NCI-H2196 (cell line): ENCODE measurements around the gene ICE1.

Experiments
- DNase-seq: peaks from one replicate; lab custom pipeline; 2025; ENCODE audit not compliant: unreplicated experiment; lab: John Stamatoyannopoulos, UW

ICE1 gene

DNA sequence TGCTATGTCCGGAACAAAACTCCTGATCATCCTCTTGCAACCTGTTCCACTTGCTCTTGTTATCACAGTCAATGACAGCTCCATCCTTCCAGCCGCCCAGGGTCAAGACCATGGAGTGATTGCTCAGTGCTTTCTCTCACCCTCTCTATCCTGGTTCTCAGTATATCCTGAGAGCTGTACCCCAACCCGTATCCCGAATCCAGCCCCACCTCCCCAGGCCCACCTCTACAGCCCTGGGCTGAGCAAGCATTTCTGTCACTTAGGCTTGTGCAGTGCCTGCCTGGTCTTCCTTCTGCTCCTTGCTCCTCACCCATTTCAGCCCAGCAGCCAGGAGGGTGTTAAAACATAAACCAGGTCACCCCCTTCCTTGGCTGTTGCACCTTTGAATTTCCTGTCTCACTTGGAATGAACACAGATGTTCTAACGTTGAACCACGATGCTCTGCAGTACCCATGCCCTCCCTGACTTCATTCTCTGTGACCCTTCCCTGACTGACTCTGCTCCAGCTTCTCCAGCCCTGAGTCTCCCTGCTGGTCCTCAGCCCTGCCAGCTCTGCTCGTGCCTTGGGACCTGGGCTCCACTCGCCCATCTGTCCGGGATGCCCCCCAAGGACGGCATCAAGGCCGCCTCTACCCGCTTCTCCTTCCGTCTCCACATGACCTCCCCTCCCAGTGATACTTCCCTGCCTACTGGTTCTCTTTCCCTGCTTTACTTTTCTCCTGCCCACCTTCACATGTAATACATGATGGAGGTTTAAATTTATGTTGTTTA, 110.0 kb downstream of the ICE1 start:
- no peak for DNase-seq

DNA sequence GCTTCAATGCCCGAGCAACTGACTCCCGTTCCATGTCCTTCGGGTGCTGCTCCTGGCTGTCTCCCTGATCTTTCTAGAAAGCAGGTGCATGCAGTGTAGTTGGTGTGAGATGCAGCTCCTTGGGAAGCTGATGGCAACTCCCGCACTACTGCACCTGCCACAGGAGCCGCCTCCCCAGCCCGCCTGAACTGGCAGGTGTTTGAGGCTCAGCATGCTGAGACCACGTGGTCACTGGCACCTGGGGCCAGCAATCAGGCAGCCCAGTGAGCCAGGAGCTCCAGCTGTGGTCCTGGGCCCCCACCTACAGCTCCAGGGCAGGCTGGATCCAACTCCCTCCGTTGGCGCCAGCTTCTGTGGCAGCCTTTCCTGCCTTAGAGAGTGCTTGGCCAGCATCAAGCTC, 111.5 kb downstream of the ICE1 start:
- DNase-seq, result peak; percentile 75

DNA sequence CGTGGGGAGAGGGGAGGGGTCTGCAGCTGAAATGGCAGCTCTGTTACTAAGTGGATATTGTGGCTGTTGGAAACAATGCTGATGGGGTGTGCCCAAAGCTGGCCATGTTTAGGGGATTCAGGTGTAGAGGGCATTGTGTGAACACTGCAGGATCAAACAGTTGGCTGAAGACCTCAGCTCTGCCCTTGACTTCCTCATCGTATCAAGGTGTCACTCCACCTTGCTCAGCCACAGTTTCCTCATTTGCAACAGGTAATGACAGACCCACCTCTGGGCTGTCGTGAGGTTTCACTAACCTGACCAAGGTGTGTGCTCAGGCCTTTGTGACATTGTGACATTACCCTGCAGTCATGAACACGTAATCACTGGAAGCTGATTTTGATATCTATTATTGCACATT, 111.9 kb downstream of the ICE1 start:
- DNase-seq, result no peak

DNA sequence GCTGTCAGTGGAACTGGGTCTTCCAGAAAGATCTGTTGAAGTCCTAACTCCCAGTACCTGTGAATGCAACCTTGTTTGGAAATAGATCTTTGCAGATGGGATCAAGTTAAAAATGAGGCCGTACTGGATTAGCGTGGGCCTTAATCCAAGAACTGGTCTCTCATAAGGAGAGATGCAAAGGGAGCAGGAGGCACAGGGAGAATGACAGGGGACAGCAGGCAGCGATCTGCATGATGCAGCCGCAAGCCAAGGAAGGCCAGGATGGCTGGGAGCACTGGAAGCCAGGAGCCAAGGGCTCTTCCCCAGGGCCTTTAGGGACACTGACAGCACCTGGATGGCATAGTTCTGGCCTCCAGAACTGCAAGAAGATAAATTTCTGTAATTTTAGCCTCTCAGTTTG, 114.4 kb downstream of the ICE1 start:
- no peak for DNase-seq

DNA sequence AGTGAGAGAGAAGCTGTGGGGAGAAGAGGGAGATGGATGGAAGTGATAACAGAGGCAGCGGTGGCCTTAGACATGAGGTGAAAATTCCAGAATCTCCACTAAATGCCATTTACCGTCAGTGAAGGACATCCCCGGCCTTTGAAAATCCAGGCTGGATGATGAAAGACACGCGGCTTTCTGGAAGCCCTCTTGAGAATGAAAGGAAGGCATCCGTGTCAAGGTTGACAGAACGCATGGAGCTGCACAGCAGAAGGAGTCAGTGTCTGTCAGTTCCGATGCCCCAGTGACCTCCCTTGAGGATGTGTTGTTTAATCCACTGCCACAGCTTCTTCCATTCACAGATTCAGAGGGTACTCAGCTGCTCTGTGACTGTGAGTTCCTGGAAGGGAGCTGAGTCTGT, 114.9 kb downstream of the ICE1 start:
- DNase-seq, result no peak

DNA sequence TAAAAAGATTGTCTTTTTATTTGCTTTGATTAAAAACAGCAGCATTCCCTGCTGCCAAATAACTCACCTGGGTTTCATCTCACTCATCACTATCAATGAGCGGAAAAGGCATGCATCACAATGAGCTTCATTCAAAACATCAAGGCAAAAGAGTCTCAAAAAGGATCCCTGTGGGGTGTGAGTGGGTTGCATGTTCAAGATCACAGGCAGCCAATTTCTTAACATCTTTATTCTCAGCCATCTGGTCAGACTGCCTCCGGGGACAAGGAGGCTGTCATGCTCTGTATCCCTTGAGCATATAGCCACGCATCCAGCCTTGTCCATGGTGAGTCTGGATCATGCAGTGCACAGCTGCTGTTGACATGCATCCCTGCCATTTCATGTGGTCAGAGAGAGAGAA, 117.1 kb downstream of the ICE1 start:
- no peak for DNase-seq
